GM23338 (cell line): ENCODE results near the gene NUMB. TPM values are rescaled to one million over a fixed set of nuclear protein-coding genes. Genes with fewer than 3 reads are reported as not detected.

Source experiments
- ATAC-seq: fragments of 200-7000 bp; cut with Tn5 transposase; 3 replicates; pipeline ENCODE4 v1.9.1; 2020
- DNase-seq: peaks from one replicate; pipeline ENCODE4 v3.0.0-alpha.2; 2015; ENCODE audit warnings: low spot score
- H2AFZ ChIP-seq: fragments of 200-600 bp; sonication (generic); 2 replicates; pipeline ENCODE4 v1.8.0; 2016; ENCODE audit warnings: antibody characterized with exemption, mild to moderate bottlenecking, moderate library complexity
- H3F3A ChIP-seq: fragments of 200-600 bp; sonication (generic); replicated peaks from 2 replicates; pipeline ENCODE4 v1.8.0; 2017; ENCODE audit warnings: antibody characterized with exemption, mixed run types, low read depth
- H3K27ac ChIP-seq: fragments of 200-600 bp; sonication (generic); 2 replicates; pipeline ENCODE4 v1.6.1; 2016; ENCODE audit warnings: low read depth
- H3K27me3 ChIP-seq: fragments of 200-600 bp; sonication (generic); 2 replicates; pipeline ENCODE4 v1.8.0; 2016; ENCODE audit warnings: mild to moderate bottlenecking, mixed run types, moderate library complexity; ENCODE audit not compliant: insufficient read depth
- H3K36me3 ChIP-seq: fragments of 200-600 bp; sonication (generic); 2 replicates; pipeline ENCODE4 v1.8.0; 2016; ENCODE audit warnings: mild to moderate bottlenecking; ENCODE audit not compliant: insufficient read depth
- H3K4me1 ChIP-seq: fragments of 200-600 bp; sonication (generic); 2 replicates; pipeline ENCODE4 v1.8.0; 2016; ENCODE audit warnings: mild to moderate bottlenecking, moderate library complexity; ENCODE audit not compliant: insufficient read depth
- H3K4me2 ChIP-seq: fragments of 200-600 bp; sonication (generic); 2 replicates; pipeline ENCODE4 v1.7.1; 2017; ENCODE audit warnings: mixed run types
- H3K4me3 ChIP-seq: fragments of 200-600 bp; sonication (generic); 2 replicates; pipeline ENCODE4 v1.6.1; 2016; ENCODE audit warnings: mixed run types
- H3K79me2 ChIP-seq: fragments of 200-600 bp; sonication (generic); replicated peaks from 2 replicates; pipeline ENCODE4 v1.8.0; 2017; ENCODE audit warnings: mild to moderate bottlenecking; ENCODE audit not compliant: insufficient read depth
- H3K9me2 ChIP-seq: fragments of 200-600 bp; sonication (generic); 2 replicates; pipeline ENCODE4 v1.8.0; 2017; ENCODE audit not compliant: insufficient read depth
- H4K20me1 ChIP-seq: fragments of 200-600 bp; sonication (generic); replicated peaks from 2 replicates; pipeline ENCODE4 v1.8.0; 2017; ENCODE audit warnings: mild to moderate bottlenecking; ENCODE audit not compliant: insufficient read depth
- H3K27ac Mint-ChIP-seq: 2 replicates; pipeline ENCODE4 v1.8.0; 2020; ENCODE audit warnings: inconsistent platforms, mild to moderate bottlenecking, moderate library complexity, mixed read lengths
- H3K27me3 Mint-ChIP-seq: 3 replicates; pipeline ENCODE4 v1.8.0; 2022; ENCODE audit warnings: low read depth, mild to moderate bottlenecking, moderate library complexity, mixed read lengths, inconsistent platforms; ENCODE audit not compliant: insufficient read depth, poor library complexity
- H3K36me3 Mint-ChIP-seq: 3 replicates; pipeline ENCODE4 v1.8.0; 2021; ENCODE audit warnings: low read depth, mild to moderate bottlenecking, inconsistent platforms, moderate library complexity, mixed read lengths
- H3K4me1 Mint-ChIP-seq: 3 replicates; pipeline ENCODE4 v1.8.0; 2020; ENCODE audit warnings: mild to moderate bottlenecking, inconsistent platforms, mixed read lengths
- H3K4me3 Mint-ChIP-seq: 3 replicates; pipeline ENCODE4 v1.8.0; 2021; ENCODE audit warnings: moderate library complexity, mild to moderate bottlenecking, inconsistent platforms, mixed read lengths
- H3K9me3 Mint-ChIP-seq: 3 replicates; pipeline ENCODE4 v1.8.0; 2020; ENCODE audit warnings: moderate library complexity, mild to moderate bottlenecking, inconsistent platforms, mixed read lengths
- CREB1 ChIP-seq: fragments of 250-450 bp; sonication (Bioruptor Pico); IDR thresholded peaks from 2 replicates; pipeline ENCODE4 v1.5.0; 2020; ENCODE audit warnings: low read depth, mild to moderate bottlenecking, moderate library complexity
- JUNB ChIP-seq: IDR thresholded peaks from one replicate; pipeline ENCODE4 v1.6.1; 2016; ENCODE audit warnings: antibody characterized with exemption; ENCODE audit not compliant: unreplicated experiment
- NANOG ChIP-seq: IDR thresholded peaks from 2 replicates; pipeline ENCODE4 v1.6.1; 2016; ENCODE audit warnings: antibody characterized with exemption, borderline replicate concordance
- POLR2AphosphoS5 ChIP-seq: IDR thresholded peaks from 2 replicates; pipeline ENCODE4 v1.6.1; 2016; ENCODE audit warnings: antibody characterized with exemption, low read depth
- ZNF331 ChIP-seq: fragments of 250-450 bp; sonication (Bioruptor Pico); IDR thresholded peaks from 2 replicates; pipeline ENCODE4 v1.5.0; 2020; ENCODE audit warnings: low read depth, mild to moderate bottlenecking, moderate library complexity
- polyA plus RNA-seq: library from polyadenylated mRNA; unstranded; fragments of >200 nt; fragmentation: Nextera tagmentation; extraction: Ambion mirVana; gene quantifications from 2 replicates; pipeline ENCODE4 v1.2.1, GENCODE V29; 2016
- total RNA-seq: library from RNA; depleted of rRNA; stranded (reverse); fragments of >200 nt; shearing (Covaris generic); gene quantifications from 2 replicates; pipeline ENCODE4 v1.2.3, GENCODE V29; 2014
- TF ChIP-seq, protein P1 (sequence below): fragments of 250-450 bp; sonication (Bioruptor Pico); IDR thresholded peaks from 2 replicates; pipeline ENCODE4 v1.5.0; 2020; ENCODE audit warnings: mild to moderate bottlenecking, moderate library complexity

Gene NUMB
- total and polyA plus RNA-seq, 2 experiments from 2014 or later: 32.1 to 36.7 TPM

DNA sequence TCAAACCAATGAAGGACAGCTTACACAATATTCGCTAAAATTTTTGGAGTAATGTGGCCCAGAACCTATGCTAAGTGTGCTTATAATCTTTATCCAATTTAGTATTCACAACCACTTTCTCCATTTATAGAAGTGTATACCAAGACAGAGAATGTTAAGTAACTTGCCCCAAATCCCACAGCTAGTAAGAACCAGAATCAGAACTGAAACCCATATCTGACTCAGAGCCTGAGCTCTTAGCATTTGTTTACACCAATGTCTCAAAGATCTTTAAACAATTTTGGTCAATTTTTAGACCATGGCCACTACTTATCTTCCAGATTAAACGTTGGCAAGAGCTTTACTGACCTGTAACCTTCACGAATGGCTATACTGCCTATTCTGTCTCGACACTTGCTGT is 168.1 kb downstream of the NUMB start (continued):
- TF ChIP-seq, protein P1, sequence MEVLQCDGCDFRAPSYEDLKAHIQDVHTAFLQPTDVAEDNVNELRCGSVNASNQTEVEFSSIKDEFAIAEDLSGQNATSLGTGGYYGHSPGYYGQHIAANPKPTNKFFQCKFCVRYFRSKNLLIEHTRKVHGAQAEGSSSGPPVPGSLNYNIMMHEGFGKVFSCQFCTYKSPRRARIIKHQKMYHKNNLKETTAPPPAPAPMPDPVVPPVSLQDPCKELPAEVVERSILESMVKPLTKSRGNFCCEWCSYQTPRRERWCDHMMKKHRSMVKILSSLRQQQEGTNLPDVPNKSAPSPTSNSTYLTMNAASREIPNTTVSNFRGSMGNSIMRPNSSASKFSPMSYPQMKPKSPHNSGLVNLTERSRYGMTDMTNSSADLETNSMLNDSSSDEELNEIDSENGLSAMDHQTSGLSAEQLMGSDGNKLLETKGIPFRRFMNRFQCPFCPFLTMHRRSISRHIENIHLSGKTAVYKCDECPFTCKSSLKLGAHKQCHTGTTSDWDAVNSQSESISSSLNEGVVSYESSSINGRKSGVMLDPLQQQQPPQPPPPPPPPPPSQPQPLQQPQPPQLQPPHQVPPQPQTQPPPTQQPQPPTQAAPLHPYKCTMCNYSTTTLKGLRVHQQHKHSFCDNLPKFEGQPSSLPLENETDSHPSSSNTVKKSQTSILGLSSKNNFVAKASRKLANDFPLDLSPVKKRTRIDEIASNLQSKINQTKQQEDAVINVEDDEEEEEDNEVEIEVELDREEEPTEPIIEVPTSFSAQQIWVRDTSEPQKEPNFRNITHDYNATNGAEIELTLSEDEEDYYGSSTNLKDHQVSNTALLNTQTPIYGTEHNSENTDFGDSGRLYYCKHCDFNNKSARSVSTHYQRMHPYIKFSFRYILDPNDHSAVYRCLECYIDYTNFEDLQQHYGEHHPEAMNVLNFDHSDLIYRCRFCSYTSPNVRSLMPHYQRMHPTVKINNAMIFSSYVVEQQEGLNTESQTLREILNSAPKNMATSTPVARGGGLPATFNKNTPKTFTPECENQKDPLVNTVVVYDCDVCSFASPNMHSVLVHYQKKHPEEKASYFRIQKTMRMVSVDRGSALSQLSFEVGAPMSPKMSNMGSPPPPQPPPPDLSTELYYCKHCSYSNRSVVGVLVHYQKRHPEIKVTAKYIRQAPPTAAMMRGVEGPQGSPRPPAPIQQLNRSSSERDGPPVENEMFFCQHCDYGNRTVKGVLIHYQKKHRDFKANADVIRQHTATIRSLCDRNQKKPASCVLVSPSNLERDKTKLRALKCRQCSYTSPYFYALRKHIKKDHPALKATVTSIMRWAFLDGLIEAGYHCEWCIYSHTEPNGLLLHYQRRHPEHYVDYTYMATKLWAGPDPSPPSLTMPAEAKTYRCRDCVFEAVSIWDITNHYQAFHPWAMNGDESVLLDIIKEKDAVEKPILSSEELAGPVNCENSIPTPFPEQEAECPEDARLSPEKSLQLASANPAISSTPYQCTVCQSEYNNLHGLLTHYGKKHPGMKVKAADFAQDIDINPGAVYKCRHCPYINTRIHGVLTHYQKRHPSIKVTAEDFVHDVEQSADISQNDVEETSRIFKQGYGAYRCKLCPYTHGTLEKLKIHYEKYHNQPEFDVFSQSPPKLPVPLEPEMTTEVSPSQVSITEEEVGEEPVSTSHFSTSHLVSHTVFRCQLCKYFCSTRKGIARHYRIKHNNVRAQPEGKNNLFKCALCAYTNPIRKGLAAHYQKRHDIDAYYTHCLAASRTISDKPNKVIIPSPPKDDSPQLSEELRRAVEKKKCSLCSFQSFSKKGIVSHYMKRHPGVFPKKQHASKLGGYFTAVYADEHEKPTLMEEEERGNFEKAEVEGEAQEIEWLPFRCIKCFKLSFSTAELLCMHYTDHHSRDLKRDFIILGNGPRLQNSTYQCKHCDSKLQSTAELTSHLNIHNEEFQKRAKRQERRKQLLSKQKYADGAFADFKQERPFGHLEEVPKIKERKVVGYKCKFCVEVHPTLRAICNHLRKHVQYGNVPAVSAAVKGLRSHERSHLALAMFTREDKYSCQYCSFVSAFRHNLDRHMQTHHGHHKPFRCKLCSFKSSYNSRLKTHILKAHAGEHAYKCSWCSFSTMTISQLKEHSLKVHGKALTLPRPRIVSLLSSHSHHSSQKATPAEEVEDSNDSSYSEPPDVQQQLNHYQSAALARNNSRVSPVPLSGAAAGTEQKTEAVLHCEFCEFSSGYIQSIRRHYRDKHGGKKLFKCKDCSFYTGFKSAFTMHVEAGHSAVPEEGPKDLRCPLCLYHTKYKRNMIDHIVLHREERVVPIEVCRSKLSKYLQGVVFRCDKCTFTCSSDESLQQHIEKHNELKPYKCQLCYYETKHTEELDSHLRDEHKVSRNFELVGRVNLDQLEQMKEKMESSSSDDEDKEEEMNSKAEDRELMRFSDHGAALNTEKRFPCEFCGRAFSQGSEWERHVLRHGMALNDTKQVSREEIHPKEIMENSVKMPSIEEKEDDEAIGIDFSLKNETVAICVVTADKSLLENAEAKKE (CRISPR knock-in tag): no peak
- TF ChIP-seq POLR2AphosphoS5 (no peak), JUNB (no peak)

- H3K27ac Mint-ChIP-seq: peak overlapping the region; percentile 76; the same call in 1 of the 2 replicates
- TF ChIP-seq ZNF331 (CRISPR knock-in tag) (no peak), NANOG (0 out of 2 replicates have a peak, but pooled peaks have one; percentile 21), CREB1 (CRISPR knock-in tag) (peak; percentile 43; the same call in 1 of the 2 replicates)
- Histone ChIP-seq H3K4me3 (no peak overlapping the region), H2AFZ (no peak overlapping the region), H3K36me3 (no peaks in the 10 kb centered on the region), H4K20me1 (no peaks in the 10 kb centered on the region), H3F3A (no peaks in the 10 kb centered on the region), H3K27me3 (no peaks in the 10 kb centered on the region), H3K27ac (peak overlapping the region; percentile 80), H3K79me2 (no peaks in the 10 kb centered on the region), H3K9me2 (no peaks in the 10 kb centered on the region), H3K4me1 (peaks cover 41% of the 10 kb centered on the region), H3K4me2 (peak overlapping the region; percentile 12)
- peak; percentile 41 for DNase-seq
- no peaks in the 10 kb centered on the region for H3K9me3 Mint-ChIP-seq
- ATAC-seq: peak; percentile 19; the same call in 2 of the 3 replicates
- peaks cover 29% of the 10 kb centered on the region for H3K4me1 Mint-ChIP-seq
- H3K4me3 Mint-ChIP-seq: no peak overlapping the region
- H3K27me3 Mint-ChIP-seq: no peaks in the 10 kb centered on the region
- peaks cover 32% of the 10 kb centered on the region; the same call in 2 of the 3 replicates for H3K36me3 Mint-ChIP-seq
Observed at GRCh38 chr14:73289729-73290128, 168.6 kb downstream of the NUMB start.
